ENCODE results near the gene EZR.

GRCh38 chr6:158849899-158850806 lies 31.0 kb upstream of the EZR start:
- TF ChIP-seq CTCF (IDR thresholded peaks at IDR 0.05) (no peak), POLR2A (IDR thresholded peaks at IDR 0.05) (no peak)

All from breast epithelium (tissue), 3 donors.